COLO829 (cell line): Measurements from ENCODE around the gene DLEC1.
"Not testable (repeated sequence)": the region's sequence is repeated elsewhere in the genome, so short reads cannot be mapped to it uniquely, and the experiment has no call there.

ENCODE experiments used
- DNase-seq: peaks from one replicate; pipeline ENCODE4 v3.0.0; 2012; ENCODE audit warnings: low spot score

Gene DLEC1

GRCh38 chr3:38120693-38121450 is 81.9 kb downstream of the DLEC1 start:
- DNase-seq: no peak

DNA sequence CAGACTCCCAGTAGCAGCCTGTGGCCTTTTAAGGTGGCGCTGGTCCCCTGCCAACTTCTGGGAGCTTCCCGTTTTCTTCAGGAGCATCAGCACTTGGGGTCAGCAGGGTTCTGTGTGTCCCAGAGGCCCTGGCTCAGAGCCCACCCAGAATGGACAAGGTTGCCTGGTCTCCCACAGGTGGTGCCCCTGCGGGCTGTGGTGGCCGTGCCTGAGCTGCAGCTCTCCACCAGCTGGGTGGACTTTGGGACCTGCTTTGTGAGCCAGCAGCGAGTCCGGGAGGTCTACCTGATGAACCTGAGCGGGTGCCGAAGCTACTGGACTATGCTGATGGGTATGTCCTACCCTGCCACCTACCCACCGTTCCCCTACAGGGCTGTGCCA is 82.4 kb downstream of the DLEC1 start:
- DNase-seq: no peak

DNA sequence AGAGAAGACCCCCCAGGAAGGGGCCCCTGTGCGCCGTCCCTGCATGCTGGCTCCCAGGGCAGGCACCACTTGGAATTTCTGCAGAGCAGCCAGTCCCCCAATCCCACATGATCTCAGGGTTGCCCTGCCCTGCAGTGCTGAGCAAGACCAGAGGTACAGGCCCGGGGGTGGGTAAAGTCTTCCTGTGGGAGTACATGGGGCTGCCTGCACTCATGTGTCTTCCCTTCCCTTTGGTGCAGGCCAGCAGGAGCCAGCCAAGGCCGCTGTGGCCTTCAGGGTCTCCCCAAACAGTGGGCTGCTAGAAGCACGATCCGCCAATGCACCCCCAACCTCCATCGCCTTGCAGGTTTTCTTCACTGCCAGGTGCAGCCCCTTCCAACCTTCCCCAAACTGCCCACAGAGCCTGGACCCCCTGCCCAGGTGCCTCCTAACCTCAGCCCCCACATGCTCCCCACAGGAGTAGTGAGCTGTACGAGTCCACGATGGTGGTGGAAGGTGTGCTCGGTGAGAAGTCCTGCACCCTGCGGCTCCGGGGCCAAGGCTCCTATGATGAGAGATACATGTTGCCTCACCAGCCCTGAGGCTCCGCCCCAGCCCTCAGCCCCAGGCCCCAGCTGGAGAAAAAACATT is 82.9 kb downstream of the DLEC1 start:
- DNase-seq: no peak

DNA sequence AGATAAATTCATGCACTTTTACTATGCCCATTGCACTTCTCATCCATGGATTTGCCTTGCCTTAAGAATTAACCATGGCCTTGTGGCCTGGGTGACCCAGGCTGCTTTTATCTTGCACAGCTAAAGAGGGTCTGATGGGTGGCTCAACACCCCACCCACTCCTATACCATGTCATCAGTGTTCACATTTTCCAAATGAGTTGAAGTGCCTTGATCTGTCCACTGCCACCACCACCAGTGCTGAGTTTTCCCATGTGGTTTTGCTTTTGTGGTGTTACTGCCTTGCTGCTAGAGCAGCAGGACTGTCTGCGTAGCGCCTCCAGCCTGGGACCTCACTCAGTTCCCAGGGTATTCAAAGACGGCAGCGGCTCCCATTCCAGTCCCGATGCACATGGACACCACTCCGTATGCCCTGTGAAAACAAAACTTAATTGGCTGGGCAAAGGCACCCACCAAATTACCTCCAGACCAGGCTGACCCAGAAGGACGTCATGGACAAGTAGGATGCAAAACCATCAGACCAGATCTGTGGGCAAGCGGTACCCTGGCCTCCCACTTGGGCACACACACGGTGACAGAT is 83.8 kb downstream of the DLEC1 start:
- DNase-seq: no peak

- DNase-seq: no peak
Observed at GRCh38 chr3:38124324-38125122, 85.5 kb downstream of the DLEC1 start.

GRCh38 chr3:38125305-38126120 is 86.5 kb downstream of the DLEC1 start:
- no peak for DNase-seq

DNA sequence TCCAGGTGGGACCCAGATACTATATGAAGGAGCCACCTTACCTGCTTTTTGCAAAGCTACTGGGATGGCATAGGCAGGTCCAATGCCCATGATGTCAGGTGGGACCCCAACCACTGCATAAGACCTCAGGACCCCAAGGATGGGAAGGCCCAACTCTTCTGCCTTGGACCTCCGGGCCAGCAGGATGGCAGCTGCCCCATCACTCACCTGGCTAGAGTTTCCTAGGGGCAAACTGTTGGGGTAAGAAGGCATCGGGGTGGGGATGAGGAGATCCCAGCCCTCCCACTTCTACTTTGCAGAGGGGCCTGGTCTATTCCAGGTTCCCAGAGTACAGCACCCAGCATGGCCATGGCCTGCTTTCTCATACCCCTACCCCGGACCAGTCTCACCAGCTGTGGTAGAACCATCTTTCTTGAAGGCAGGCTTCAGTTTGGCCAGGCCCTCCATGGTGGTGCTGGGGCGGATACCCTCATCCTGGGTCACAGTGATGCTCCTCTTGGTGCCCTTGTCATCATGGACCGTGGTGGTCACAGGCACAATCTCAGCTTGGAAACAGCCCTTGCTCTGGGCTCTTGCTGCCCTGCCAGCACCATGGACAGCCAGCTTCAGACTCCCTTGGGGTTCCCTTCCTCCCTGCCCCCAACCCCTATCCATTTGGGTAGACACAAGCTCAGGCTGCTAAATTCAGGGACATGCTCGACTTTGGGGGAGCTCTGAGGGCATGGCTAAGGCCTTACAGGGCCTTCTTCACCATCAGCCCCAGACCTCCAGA is 87.3 kb downstream of the DLEC1 start:
- DNase-seq: no peak

DNA sequence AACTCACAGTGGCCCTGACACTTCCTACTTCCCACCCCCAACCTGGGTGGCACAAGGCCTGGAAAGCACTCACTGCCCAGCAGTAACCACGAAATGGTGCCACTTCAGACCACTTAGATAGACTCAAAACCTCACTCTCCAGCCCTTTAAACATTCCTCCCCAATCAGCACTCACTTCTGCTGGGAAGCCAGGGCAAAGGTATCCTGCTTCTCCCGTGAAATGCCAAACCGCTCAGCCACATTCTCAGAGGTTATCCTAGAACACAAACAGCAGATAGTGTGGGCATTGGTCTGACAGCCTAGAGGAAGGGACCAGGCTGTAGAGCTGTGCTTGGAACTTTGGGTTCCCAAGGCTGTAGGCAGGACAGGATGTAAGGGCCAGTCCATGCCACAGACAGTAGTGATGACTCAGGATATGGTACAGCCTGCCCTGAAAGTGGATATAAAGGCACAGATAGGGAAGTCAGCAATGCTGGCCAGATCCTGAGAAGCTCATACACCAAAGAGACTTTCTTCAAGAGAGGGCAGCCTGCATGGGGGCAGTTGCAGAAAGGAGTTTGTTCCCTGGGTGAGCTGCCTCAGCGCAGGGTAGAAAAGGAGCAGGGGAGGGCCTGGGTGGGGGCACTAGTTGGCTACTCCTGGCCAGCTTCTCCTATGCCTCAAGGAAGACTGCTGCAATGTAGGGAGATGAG is 88.7 kb downstream of the DLEC1 start:
- no peak for DNase-seq

DNA sequence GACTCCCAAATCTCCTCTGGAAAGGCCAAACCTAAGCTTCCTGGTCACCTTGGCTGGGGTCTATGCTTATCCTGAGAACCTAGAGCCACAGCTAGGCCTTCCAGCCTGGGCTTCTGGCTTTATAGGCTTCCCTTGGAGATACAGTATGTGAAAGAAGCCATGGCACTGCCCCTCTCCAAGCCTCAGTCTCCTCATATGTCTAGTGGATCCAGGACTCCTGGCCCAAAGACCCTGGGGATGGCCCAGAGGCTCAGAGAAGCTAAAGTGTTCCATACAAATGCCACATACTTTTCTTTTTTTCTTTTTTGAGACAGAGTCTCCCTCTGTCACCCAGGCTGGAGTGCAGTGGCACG is 89.3 kb downstream of the DLEC1 start:
- DNase-seq: no peak

DNA sequence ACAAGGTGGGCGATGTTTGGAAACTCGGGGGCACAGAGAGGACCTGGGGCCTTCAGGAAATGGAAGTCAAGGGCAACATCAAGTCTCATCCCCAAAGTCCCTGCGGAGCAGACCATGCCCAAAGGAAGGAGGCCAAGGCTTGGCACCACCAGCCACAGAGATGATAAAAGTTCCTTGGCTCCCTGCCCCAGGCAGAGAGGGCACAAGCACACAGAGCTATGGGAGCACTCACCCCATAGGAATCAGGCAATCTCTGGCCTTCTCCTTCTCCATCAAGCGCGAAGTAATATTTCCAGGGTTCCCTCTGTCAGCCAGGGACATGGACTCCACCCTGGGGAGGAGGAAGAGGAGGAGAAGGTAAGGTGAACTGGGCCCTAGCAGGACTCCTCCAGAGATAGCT is 90.0 kb downstream of the DLEC1 start:
- no peak for DNase-seq

DNA sequence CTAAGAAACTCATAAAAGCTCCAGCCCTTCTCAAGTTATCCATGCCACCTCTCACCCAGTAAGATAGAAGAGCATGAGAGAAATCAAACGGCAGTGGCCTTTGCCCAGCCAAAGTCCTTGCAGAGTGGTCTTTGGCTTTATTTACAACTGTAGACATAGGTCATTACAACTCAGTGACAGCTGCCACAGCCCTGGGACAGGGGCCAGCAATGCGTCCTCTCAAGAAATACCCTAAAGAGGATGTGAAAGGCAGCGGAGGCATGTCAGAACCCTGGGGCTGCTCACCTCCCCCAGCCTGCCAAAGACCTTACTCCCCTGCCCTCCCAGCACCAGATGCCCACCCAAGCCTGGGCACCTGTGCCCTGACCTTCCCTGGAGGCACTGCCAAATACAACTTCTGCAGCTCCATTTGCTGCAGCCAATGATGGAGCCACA is 91.6 kb downstream of the DLEC1 start:
- no peak for DNase-seq

GRCh38 chr3:38131621-38132369 is 92.8 kb downstream of the DLEC1 start:
- no peak for DNase-seq

GRCh38 chr3:38133209-38133556 is 94.2 kb downstream of the DLEC1 start:
- no peak for DNase-seq

DNA sequence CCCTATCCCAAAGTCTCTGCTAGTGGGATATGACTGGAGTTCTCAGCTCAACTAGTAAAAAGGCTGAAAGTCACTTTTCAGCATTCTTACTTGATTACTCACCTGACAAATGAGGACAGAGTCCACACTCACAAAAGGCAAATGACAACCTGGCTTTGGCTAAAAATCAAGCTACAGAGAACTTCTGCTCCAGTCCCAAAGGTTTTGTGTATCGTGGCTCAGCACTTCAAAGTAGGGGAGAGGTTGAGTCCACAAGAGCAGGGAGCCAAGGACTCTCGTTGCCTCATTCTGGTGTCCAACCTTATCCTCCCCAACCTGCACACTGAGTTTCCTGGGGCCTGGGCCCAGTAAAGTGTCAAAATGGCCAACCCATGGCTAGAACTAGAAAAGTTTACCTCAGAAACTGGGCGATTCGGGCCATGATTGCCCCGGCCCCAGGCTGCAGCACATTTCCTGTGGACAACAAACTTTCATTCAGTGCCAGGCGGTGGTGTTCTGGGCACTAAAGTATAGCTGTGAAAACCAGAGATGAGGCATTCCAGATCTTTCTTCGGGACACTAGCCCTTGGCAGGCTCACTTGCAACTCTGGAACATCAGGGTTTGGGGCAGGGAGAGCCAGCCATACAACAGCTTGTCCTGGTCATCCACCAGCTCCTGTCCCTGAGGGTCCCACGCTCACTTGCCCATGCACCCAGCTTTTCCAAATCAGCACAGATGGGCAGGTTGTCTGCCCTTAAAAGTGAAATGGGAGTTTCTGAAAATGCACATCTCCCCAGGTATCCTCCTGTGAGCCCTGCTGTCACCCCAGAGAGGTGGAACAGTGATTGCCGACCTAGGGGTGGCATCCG is 94.8 kb downstream of the DLEC1 start:
- DNase-seq: no peak

GRCh38 chr3:38134517-38135143 is 95.6 kb downstream of the DLEC1 start:
- DNase-seq: not testable (repeated sequence)

DNA sequence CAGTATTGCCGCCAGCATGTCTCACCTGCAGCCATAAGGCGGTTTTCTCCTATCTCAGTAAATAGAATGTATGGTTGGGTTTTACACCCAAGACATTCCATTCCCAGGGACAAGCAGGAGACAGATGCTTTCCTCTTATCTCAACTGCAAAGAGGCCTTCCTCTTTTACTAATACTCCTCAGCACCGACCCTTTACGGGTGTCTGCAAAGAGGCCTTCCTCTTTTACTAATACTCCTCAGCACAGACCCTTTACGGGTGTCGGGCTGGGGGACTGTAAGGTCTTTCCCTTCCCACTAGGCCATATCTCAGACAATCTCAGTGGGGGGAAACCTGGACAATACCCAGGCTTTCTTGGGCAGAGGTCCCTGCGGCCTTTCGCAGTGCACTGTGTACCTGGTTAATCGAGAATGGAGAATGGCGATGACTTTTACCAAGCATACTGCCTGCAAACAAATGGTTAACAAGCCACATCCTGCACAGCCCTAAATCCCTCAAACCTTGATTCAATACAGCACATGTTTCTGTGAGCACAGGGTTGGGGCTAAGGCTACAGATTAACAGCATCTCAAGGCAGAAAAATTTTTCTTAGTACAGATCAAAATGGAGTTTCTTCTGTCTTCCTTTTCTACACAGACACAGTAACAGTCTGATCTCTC is 96.7 kb downstream of the DLEC1 start:
- DNase-seq: not testable (repeated sequence)

DNA sequence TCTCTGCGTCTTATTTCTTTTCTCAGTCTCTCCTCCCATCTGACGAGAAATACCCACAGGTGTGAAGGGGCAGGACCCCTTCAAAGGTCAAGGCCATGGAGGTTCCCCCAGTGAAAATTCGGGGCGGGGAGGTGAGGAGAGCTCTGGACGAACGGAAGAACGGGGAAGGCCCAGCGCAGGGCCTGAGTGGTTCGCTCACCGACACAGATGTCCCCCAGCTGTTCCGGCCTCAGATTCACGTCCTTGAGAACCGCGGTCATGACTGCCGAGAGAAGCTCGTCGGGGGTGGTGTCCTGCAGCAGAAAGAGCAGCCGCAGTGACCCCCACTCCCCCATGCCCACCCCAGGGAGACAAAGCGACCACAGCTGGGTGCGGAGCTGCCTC is 97.4 kb downstream of the DLEC1 start:
- no peak for DNase-seq
